Activated T-cell treated with anti-CD3 and anti-CD28 coated beads for 4 hours (primary cell): ENCODE results near the gene PACRG.

Source experiments
- DNase-seq: peaks from one replicate; pipeline ENCODE4 v3.0.0-alpha.2; 2020

Gene PACRG

DNA sequence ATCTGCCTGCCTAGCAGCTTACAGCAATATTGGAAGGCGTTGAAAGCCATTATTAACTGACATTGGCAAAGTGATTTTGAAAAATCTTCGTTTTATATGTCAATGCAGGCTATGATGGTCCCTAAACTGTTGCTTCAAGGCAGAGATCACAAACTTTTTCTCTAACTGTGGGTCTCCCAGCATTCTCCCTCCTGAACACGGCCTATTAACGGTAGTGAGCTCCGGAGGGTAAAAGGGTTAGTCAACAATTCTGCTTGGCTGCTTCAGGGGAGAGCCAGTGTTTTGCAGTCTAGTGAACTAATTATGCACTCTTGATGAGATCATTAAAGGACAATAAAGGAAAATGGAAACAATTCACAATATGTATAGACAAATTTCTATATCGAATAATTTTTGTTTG, 424.9 kb downstream of the PACRG start:
- no peak for DNase-seq

GRCh38 chr6:163159110-163159509, 431.3 kb downstream of the PACRG start:
- DNase-seq = no peak

- no peak for DNase-seq
These were observed 431.9 kb downstream of the PACRG start for GRCh38 chr6:163159689-163160088.

DNA sequence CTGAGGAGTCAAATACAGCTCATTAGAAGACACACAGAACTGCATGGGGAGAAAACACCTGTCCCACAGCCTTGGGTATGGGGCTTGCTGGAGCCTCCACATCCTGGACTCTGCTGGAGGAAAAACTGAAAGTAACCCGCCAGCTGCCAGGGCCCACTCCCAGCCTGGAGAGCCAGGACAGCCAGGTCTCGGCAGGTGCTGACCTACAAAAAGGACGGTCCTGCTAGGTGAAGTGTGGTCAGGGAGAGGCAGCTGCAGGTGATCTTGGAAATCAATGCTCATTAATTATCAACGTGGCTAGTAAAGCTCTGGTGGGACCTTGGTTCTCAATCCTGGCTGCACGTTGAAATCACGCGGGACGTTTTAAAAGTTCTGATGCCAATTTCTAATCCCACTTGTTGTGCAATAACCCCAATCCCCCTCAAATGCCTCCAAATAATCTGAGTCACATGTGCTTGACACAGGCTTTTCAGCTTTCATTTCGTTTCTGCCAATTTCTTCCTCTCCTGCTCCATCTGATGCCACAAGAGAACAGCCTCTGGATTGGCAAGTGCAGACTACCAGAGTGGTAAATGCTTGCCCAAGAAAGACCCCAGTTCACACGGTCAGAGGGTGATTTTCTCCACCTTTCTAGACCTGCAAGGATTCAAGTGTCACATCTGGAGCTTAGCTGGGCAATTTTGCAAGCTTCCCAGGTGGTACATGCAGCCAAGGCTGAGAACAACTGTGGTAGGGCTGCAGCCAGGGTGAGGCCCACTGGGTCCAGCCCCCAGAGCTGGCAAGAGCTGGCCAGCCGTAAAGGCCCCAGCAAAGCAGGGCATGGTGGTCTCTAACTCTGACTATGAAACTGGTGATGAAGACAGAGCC, 434.5 kb downstream of the PACRG start:
- no peak for DNase-seq

DNA sequence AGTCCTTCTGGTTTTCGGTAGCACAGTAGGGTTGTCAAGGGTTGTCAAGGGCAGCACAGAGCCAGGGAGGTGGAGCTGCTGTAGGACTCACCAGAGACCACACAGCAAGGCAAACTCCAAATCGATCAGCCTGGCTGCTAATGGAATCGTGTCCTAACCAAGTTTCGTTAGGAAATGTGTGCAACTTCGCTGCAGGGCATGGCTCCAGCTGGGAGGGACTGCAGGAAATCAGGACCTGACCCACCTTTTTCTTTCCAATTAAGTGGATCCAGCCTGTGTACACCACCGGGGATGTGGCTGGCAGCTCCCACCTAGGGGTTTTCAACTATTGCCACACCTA, 435.1 kb downstream of the PACRG start:
- DNase-seq = no peak

GRCh38 chr6:163164175-163164900, 436.6 kb downstream of the PACRG start:
- DNase-seq = no peak

GRCh38 chr6:163165155-163165910, 437.6 kb downstream of the PACRG start:
- DNase-seq = no peak

DNA sequence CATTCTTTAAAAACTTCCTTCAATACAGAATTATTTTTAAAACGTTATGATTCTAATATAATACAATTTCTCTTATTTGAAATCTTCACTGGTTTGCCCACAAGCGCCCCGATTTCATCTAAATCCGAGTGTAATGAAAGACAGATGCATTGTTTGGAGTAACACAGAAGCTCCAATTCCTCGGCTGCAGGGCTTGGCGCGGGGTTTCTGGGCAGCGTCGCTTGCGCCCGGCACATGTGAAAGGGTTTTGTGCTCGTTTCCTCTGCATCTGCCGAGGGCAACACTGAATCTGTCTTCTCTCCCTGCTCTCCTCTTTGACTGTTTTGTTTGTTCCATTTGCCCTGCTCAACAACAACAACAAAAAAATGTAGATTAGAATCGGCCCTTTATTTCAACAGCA, 438.1 kb downstream of the PACRG start:
- no peak for DNase-seq

DNA sequence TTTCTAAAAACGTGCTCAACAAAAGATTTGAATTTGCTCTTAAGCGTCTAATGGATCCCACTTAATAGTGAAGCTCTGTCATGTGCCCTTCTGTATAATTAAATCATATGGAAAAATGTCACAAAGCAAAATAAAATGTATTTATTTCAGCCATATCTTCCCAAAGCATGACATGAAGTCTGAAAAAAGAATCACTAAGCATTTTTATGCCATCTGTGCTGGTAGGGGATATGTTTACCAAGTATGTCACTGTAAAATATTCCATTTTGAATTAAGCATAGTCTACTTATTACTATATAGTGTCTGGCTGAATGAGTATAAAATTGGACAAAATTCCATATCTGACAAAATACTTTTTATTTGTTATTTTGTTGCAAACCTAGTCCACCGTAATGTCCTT, 438.7 kb downstream of the PACRG start:
- DNase-seq = no peak

DNA sequence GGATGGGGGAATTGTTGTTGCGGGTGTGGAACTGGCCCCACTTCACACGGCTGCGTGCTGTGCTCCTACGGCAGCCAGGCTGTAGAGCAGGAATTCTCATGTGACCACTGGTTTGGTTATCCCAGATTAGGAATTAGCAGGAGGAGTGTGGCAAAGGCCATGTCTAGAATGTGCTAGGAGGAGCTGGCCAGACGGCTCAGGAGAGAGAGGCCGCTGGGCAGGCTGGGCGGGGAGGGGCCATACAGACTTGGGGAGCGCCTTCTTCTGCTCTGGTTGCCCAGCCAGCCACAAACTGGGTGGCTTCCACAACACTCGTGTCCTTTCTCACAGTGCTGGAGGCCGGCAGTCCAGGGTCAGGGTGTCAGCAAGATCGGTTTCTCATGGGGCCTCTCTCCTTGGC, 441.7 kb downstream of the PACRG start:
- no peak for DNase-seq

DNA sequence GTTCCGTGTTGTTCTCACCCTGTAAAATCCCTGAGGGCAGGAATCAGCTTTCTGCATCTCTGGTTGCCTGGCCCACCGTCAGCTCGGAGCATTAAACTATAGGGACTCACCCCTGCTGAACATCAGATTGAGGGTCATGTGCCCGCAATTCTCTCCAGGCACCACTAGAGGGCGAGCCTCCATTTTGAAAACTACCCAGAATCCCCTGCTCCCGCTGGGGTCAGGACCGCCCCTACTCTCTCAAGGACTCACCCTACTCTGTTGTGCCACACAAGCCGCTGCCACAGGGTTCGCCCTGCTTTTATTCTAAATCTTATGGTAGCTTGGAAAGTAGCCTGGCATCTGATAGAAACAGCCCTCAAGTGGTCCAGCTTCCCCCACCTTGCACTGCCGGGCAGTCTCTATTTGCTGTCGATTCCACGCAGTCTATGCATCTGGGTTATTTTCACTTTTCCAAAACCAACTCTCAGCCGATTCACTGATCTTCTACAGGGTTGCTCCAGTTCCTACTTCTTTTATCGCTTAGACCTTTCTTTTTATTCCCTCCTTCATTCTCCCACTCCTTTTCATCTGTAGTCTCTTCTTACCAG, 442.6 kb downstream of the PACRG start:
- no peak for DNase-seq

- DNase-seq = no peak
These were observed 446.0 kb downstream of the PACRG start for GRCh38 chr6:163173741-163174140.

DNA sequence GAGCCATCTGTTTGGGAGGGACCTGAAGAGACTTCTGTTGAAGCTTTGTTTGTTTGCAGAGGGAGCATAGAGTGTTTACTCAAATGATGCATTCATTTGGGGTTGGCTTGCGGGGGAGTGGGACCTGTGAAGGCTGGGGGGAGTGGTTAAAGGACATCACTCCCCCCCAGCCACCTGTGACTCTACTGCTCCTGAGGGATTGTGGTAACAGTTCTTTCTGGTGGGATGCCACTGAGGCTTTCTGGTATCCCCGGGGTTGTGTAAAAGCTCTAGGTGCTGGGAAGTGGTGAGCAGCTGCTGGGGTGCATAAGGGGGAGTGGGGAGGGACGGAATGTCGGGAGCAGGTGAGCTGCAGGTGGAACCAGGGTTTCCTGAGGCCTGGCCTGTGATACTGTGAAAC, 447.5 kb downstream of the PACRG start:
- DNase-seq = no peak

DNA sequence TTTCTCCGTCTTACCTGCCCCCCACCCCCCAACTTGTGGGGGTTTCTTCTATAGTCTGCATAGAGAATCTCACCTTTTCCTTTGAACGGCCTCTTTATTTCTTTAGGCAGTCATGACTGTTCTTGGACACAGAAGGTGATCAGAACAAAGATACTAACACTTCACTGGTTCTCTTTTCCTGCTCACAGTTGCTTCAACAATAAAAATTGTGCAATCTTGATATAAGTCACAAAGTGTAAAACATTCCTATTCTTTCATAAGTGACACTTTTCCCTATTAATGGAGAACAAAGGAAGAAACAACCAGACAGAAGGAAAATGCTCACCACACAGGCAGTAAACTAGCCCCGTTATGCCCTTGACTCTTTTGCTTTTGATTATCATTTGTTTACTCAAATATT, 448.3 kb downstream of the PACRG start:
- no peak for DNase-seq

DNA sequence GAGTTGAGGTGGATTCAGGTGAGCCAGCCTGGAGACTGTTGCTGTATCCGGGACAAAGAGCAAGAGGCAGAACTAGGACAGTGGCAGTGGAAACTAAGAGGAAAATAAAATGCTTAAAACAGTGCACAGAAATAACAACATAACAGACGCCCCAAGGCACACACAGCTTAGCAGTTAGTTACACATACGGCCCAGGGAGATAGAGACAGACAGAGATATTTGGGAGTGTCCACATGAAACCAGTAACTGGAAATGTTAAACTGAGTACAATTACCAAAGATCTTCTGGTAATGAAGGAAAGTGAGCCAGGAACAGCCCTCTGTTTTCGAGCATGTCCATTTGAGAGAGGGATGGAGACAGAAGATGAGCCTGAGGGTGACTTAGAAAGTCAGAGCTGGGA, 449.2 kb downstream of the PACRG start:
- no peak for DNase-seq

GRCh38 chr6:163177892-163178420, 450.2 kb downstream of the PACRG start:
- DNase-seq = no peak

DNA sequence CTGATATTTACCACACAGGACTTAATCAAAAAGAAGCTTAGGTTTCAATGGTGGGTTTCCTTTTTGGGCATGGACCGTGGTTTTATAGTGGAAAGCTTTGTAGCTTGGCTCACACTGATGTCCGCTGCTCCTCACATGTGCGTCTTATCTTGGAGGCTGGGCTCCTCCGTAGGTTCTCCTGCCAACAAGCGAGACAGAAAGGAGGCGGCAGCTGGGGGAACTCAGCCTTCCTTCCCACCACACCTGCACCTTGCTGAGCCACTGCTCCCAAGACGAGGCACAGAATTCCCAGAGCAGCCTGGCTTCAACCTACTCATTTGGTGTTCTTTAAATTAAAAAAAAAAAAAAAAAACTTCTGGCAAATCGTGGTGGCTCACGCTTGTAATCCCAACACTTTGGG, 451.3 kb downstream of the PACRG start:
- DNase-seq = no peak

DNA sequence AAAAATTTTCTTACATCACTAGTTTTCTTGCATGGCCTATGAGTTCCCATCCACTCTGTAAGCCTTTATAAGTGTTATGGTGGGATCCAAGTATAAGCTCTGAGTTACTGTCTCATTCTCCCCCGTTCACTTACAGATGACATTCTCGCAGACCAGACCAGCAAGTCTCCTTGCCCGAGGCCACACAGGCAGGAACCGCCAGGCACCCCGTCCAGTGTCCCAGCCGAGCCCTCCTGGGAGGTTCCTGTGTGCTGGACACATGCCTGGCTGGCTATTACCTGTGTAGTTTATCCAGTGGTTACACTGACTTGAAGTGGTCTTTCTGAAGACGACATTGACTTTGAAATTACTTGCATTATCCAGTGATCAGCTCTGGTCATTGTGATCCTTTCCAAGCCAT, 451.9 kb downstream of the PACRG start:
- no peak for DNase-seq

- DNase-seq = no peak
These were observed 453.2 kb downstream of the PACRG start for GRCh38 chr6:163180874-163181541.

- DNase-seq = no peak
These were observed 453.9 kb downstream of the PACRG start for GRCh38 chr6:163181666-163182180.

DNA sequence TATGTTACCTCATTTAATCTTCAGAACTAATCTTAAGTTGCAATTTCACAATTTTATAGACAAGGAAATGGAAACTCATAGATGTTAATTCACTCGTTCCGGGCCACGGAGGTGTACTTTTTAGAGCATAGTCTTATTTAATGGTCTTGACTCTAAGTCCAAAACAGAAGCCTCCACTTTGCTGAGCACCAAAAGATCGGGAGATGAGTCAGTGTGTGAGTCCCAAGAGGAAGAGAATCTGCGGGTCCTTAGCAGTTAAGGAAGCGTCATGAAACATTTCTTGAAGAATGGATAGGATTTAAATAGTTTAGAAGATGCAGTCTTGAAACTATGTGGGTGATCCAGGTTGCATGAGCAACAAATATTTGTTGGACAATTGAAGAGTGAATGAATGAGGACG, 454.9 kb downstream of the PACRG start:
- DNase-seq = no peak

DNA sequence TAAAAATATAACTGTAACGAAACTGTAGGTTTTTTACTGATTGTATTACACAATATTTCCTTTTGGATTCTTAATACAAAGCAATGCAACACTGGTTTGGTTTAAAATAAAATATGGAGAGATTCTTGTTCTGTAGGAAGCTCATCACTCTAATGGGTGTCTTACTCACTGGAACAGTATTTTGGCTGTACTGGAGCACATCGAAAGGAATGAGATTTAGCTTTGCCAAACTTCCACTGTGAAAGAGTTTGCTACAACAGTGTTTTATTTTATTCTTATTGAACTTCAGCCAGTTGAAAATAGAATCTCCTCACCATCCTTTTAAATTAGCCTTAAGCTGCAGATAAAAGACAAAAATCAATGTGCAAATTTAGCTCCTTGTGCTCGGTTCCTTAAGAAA, 456.0 kb downstream of the PACRG start:
- DNase-seq = no peak
